DMS 273 treated with DMSO at 0.1 percent for 48 hours (cell line): ENCODE results near the gene UTP14A.

ENCODE experiments used
- DNase-seq: peaks from one replicate; lab custom pipeline; 2025; lab: John Stamatoyannopoulos, UW

UTP14A gene

DNA sequence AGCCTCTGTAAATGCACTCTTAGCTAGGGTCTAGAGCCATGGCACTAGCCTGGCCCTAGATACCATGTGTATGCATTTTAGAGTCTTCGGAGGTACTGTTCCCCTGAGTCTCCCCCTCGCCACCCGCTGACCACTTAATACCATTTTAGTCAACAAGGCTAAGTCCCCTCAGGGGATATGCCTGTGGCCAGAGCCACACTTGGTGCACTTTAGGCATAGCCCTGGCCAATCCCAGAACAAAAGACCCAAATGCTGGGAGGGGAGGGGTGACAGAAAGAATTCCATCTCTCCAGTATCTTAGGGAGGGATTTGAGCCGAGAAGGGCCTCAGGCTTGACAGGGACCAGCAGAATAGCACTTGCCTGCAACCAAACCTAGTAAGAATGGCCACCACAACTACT lies 47.9 kb downstream of the UTP14A start:
- DNase-seq, result no peak

DNA sequence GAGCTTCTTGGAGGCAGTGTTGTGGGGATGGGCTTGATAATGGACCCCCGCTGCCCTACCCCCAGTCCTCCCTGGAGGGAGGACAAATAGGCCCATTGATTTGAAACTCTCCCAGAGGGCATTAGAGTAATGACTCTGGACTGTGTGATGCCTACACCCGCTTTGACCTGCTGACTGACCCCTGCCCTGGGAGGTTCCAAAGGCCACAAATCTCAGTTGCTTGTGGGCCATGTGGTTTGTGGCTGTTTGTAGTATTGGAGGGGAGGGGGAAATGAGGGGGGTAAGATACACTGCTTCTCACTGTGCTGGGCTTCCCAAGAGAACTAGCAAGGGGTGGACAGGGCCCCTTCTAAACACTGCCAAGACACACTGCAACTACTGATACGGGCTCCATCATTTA lies 48.8 kb downstream of the UTP14A start:
- DNase-seq, result no peak

DNA sequence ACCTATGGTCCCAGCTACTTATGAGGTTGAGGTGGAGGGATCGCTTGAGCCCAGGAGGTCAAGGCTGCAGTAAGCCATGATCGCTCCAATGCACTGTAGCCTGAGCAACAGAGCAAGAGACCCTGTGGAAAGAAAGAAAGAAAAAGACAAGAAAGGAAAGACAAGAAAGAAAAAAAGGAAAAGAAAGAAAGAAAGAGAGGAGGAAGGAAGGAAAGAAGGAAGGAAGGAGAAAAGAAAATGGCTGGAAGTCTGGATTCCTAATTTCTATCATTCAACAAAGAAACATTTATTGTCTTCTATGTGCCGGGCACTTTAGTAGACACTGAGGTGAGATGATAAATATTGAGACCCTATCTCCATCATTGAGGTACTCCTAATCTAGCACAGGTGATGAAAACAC lies 49.7 kb downstream of the UTP14A start:
- DNase-seq, result no peak

DNA sequence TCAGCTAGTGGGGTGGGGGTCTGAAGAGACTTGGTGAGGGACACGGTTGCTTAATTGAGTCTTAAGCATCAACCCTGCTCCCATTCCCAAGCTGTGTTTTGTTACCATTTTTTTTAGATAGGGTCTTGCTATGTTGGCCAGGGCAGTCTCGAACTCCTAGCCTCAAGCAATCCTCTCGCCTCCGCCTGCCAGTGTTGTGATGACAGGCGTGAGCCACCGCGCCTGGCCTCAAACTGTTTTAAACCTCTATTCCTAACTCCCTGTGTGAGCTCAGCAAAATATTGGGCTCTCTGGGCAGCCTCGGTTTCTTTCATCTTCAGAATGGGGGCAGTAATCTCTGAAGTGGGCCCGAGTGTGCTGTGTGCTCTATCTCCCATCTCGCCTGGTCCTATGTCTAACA lies 50.2 kb downstream of the UTP14A start:
- no peak for DNase-seq

DNA sequence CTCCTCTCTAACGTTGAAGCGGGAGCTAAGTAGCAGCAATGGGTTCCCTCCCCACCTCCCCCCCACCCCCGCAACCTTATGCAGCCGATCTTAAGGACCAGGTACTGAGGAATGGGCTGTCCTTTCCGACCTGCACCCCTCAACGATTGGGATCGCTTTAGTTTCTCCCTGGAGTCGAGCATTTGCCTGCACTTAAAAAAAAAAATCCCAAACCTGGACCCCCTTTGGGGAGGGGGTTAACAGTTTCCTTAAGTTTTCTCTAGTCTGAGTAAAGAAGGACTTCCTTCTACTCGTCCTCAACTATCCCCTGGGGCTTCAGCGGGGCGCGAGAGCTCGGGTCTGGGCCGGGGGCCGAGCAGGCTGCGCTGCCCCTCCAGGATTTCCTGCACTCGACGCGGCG lies 50.8 kb downstream of the UTP14A start:
- no peak for DNase-seq

DNA sequence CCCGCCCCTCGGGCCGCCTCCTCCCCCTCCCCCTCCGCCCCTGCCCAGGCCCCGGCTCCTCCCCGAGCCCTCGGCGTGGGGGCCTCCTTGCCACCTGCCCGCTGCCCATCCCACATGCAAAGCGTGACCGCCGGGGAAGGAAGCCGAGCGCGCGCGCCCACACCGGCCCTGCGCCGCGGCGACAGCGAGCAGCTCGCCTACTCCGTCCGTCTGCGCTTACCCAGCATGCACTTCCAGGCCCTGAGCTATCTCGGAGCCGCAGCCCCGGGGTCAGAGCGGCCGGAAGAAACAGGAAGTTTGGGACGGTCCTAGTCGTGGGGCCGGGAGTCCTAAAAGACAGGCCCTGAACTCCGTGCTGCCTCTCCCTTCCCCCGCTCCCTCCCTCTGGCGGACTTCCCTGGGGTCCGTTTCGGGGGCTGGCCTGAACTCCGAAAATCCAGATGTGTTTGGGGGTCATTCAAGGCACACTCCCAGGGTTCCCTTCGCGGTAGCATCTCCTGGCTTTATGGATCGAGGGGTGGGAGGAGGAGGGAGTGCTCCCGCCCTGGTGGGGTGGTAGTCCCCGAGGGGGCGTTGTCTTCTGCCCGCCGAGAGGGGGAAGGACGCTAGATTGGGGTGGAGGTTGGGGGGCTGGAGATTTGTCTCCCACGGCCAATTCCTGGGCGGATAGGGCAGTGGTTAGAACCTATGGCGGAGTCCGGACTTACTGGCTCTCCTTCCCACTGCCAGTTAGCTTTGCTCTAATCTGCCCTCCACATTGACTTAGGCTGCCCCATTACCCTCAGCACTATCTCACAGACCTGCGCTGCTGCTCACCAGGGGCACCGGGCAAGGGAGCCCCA lies 51.5 kb downstream of the UTP14A start:
- no peak for DNase-seq

DNA sequence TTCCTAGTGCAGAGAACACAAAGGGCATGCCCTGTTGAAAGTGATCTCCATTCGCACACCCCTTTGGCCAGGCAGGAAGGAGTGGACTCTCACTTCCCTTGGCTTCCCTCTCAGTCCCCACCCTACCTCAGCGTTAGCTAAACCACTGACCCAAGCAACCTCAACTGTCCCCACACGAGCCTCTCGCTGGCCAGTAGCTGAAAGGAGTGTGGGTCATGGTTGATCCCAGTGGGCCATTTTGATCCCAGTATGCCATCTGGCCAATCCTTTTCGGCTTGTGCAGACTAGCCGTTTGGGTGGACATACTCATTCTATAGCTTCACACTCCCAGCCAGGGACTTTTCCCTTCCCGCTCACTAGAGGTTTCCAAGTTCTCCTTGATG lies 52.1 kb downstream of the UTP14A start:
- no peak for DNase-seq

DNA sequence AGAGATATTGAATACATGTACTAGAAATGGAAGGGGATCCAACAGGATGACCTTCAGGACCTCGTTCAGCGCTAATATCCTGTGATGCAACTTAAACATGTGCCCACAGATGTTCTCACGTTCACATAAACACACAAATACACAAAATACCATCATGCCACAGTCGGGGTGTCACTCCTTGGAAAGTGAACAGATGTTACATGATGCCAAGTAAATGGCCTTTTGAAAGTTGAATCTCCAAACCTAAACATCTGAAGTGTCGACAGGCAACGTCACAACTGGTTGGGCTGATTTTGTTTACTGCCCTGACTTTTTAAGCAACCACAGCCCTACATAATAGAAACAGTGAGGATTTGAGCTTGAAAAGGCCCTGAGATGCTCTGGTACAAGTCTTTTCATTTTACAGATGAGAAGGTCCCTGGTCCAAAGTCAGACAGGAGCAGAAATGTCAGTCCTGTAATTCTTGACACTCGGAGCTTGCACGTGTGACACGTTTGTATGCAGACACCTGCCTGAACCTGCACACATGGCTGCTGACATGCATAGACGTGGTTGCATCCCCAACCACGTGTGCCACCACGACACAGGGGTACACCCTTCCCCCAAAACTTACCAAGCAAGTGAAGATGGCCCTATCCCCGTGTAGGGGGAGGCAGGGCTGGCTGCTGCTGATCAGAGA lies 53.0 kb downstream of the UTP14A start:
- DNase-seq, result no peak

DNA sequence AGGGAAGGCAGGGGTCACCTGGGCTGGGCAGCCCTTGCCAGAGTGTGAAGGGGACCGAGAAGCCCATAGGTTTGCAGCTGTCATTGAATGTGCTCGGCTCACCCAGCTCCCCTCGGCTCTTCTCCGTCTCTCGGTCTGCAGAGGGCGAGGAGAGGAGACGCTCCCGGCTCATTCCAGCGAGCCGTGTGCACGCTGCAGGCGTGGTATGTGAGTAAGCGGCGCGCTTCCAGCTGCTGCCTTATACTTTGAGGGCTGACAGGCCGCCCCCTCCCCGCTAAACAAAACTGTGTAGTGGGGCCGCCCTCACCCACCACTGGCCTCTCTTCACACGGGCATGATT lies 53.5 kb downstream of the UTP14A start:
- no peak for DNase-seq

DNA sequence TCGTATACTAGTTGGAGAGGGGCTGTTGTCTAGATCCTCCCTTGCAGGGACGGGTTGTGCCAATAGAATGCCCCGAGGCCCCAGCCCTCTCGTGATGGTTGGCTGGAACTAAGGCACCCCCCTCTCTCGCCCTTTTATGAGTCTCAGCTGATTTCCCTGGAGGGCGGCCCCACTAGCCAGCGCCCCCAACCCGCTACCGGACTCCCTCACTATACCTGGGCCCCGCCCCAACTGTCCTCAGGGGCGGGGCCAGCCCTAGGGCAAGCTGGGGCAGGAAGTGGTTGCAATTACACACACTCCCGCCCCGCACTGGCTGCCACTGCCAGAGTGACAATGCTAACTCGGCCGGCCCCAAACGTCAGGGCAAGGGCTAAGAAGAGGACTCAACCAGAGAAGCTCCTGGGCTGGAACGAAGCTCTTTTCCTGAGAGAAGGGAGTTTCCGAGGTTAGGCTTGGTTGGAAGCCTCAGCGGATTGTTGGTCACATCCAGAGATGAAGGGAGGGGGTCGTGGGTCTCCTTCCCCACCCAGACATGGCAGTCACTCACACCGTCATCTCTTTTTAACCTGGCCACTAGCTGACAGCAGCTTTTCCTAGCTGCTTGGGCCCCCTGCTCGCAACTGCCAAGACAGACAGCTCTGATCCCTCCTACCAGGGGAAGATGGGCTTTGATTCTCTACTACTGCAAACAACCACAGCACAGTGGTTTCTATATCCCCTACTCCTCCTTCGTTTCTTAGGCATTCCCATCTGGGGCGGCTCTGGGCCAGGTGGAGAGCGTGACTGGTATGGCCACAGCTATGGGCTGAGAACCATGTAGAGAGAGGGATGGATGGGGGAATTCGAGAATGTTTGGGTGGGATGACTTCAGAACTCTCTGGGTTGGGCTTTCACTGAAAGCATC lies 55.5 kb downstream of the UTP14A start:
- DNase-seq, result no peak

DNA sequence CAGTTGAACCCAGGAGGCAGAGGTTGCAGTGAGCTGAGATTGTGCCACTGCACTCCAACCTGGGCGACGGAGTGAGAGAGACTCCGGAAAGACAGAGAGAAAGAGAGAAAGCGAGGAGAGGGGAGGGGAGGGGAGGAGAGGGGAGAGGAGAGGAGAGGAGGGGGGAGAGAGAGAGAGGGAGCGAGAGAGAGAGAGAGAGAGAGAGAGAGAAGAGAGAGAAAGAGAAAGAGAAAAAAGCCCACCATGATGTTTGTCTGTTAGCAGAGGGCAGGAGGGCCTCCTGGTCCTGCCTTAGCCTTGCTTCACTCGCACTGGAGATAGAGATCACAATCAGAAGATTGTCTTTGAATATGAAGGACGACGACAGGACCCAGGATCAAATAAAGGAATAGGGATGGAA lies 57.8 kb downstream of the UTP14A start:
- DNase-seq, result no peak

DNA sequence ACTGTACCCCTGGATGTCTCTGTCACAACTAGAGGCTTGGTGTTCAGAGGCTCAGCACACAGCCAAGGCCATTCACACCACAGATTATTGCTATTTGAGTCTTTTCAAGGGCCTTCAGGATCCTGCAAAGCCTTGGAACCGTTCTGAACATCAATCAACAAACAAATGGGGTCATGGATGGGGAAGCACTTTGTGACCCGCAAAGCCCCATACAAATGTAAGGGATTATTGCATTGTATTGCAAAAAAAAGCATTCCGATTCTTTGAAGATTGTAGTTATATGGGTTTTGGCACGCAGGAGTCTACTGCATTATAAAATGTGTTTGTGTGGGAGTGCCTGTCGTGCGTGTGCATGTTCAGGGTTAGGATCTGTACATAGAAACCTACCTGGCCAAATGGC lies 59.2 kb downstream of the UTP14A start:
- DNase-seq, result no peak

DNA sequence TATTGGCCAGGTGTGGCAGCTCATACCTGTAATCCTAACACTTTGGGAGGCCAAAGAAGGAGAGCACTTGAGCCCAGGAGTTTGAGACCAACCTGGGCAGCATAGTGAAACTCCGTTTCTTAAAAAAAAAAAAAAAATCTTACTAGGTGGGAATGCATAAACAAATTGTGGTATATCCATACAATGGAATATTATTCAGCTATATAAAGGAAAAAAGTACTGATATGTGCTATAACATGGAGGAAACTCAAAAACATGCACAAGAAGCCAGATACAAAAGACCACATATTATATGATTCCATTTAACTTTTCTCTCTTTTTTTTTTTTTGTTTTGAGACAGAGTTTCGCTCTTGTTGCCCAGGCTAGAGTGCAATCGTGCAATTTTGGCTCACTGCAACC lies 63.0 kb downstream of the UTP14A start:
- DNase-seq, result no peak

DNA sequence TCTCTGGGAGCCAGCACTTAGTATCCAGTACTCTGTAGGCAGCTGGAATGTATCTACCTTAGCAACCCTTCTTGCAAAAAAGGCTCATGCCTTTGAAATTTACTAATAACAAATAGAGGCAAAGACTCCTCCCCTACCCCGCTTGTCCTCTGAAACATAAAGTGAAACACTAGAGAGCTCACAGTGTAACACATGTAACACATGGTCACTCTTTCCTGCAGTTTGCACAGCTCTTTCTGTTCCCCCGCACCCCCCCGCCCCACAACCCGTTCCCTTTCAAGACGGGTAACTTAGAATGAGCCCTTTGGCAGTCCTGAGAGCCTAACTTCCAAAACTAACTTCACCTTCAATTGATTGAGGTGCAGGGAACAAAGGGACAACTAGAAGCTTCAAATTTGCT lies 70.5 kb downstream of the UTP14A start:
- no peak for DNase-seq
